HL-60 (cell line): ENCODE data around the gene MSH3.
"Not testable (repeated sequence)": the region's sequence is repeated elsewhere in the genome, so short reads cannot be mapped to it uniquely, and the experiment has no call there.

Source experiments
- DNase-seq, 2 experiments: peaks; one replicate each; pipeline ENCODE4 v3.0.0-alpha.2; 2010 to 2020; ENCODE audit warnings: low read depth in 1 of 2, low spot score in 1 of 2
- H3K27ac ChIP-seq: fragments of 250-450 bp; sonication (Bioruptor Pico); replicated peaks from 2 replicates; pipeline ENCODE4 v1.5.1; 2020; ENCODE audit warnings: mild to moderate bottlenecking, moderate library complexity
- H3K27me3 ChIP-seq: fragments of 250-450 bp; sonication (Bioruptor Pico); 2 replicates; pipeline ENCODE4 v1.5.1; 2021; ENCODE audit warnings: mild to moderate bottlenecking, moderate library complexity; ENCODE audit not compliant: insufficient read depth, poor library complexity, severe bottlenecking
- H3K4me3 ChIP-seq: replicated peaks from 2 replicates; pipeline ENCODE4 v1.5.1; 2011; ENCODE audit warnings: mild to moderate bottlenecking, control low read depth, low read length; ENCODE audit not compliant: insufficient read depth
- GABPA ChIP-seq: IDR thresholded peaks from 2 replicates; pipeline ENCODE4 v1.6.1; 2012; ENCODE audit warnings: low read depth
- POLR2AphosphoS5 ChIP-seq: IDR thresholded peaks from 2 replicates; pipeline ENCODE4 v1.6.1; 2012; ENCODE audit warnings: low read depth
- SPI1 ChIP-seq: IDR thresholded peaks from 2 replicates; pipeline ENCODE4 v1.6.1; 2012; ENCODE audit warnings: low read depth, mild to moderate bottlenecking, borderline replicate concordance
- TF ChIP-seq, protein P1 (sequence below): IDR thresholded peaks from one replicate; pipeline ENCODE4 v1.5.1; 2011; ENCODE audit warnings: low read length, control low read depth, inconsistent platforms; ENCODE audit not compliant: insufficient read depth
- TF ChIP-seq, protein P2 (sequence below): IDR thresholded peaks from 2 replicates; pipeline ENCODE4 v1.6.1; 2012; ENCODE audit warnings: low read depth; ENCODE audit not compliant: insufficient replicate concordance

Gene MSH3

GRCh38 chr5:80894083-80894482, 239.6 kb downstream of the MSH3 start:
- TF ChIP-seq SPI1 = no peak
- no peak for TF ChIP-seq POLR2AphosphoS5
- TF ChIP-seq, protein P1, sequence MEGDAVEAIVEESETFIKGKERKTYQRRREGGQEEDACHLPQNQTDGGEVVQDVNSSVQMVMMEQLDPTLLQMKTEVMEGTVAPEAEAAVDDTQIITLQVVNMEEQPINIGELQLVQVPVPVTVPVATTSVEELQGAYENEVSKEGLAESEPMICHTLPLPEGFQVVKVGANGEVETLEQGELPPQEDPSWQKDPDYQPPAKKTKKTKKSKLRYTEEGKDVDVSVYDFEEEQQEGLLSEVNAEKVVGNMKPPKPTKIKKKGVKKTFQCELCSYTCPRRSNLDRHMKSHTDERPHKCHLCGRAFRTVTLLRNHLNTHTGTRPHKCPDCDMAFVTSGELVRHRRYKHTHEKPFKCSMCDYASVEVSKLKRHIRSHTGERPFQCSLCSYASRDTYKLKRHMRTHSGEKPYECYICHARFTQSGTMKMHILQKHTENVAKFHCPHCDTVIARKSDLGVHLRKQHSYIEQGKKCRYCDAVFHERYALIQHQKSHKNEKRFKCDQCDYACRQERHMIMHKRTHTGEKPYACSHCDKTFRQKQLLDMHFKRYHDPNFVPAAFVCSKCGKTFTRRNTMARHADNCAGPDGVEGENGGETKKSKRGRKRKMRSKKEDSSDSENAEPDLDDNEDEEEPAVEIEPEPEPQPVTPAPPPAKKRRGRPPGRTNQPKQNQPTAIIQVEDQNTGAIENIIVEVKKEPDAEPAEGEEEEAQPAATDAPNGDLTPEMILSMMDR = no peak
- TF ChIP-seq, protein P2, sequence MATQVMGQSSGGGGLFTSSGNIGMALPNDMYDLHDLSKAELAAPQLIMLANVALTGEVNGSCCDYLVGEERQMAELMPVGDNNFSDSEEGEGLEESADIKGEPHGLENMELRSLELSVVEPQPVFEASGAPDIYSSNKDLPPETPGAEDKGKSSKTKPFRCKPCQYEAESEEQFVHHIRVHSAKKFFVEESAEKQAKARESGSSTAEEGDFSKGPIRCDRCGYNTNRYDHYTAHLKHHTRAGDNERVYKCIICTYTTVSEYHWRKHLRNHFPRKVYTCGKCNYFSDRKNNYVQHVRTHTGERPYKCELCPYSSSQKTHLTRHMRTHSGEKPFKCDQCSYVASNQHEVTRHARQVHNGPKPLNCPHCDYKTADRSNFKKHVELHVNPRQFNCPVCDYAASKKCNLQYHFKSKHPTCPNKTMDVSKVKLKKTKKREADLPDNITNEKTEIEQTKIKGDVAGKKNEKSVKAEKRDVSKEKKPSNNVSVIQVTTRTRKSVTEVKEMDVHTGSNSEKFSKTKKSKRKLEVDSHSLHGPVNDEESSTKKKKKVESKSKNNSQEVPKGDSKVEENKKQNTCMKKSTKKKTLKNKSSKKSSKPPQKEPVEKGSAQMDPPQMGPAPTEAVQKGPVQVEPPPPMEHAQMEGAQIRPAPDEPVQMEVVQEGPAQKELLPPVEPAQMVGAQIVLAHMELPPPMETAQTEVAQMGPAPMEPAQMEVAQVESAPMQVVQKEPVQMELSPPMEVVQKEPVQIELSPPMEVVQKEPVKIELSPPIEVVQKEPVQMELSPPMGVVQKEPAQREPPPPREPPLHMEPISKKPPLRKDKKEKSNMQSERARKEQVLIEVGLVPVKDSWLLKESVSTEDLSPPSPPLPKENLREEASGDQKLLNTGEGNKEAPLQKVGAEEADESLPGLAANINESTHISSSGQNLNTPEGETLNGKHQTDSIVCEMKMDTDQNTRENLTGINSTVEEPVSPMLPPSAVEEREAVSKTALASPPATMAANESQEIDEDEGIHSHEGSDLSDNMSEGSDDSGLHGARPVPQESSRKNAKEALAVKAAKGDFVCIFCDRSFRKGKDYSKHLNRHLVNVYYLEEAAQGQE = no peak
- TF ChIP-seq GABPA = no peak
- no peak for DNase-seq
- no peak overlapping the region for H3K27ac ChIP-seq
- H3K4me3 ChIP-seq = no peak overlapping the region
- no peaks in the 10 kb centered on the region for H3K27me3 ChIP-seq

DNA sequence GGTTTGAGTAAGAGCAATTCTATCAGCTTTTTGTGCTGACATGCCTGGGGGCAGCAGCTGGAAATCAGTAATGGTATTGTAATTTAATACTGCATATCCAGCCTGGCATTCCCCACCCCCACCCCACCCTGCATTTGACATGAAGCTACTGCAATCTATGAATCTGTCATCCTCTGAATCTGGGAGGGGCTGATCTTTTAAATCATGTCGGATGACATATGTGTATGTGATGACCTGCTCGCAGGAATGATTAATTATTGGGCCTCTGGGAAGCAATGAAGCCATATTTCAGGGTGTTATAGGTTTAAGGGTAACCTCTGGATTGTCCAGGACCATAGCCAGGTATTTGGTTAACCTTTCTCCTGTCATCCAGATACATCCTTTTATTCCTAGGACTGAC, 241.1 kb downstream of the MSH3 start:
- no peak overlapping the region for H3K4me3 ChIP-seq
- H3K27me3 ChIP-seq = no peaks in the 10 kb centered on the region
- TF ChIP-seq POLR2AphosphoS5 (no peak), SPI1 (no peak), GABPA (no peak)
- TF ChIP-seq, protein P2 = no peak
- TF ChIP-seq, protein P1 = no peak
- no peak overlapping the region for H3K27ac ChIP-seq
- DNase-seq = no peak

DNA sequence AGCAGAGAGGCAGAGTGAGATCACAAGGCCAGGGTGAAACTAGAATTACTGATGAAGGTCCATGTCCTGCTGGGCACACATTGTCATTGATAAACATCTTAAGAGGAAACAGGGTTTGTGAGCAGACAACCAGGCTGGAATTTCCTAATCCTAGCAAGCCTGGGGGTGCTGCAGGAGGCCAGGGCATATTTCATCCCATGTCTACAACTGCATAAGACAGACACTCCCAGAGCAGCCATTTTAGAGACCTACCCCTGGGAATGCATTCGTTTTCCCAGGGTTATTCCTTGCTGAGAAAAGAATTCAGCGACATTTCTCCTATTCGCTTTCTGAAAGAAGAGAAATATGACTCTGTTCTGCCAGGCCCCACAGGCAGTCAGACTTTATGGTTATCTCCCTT, 248.2 kb downstream of the MSH3 start:
- not testable (repeated sequence) for H3K4me3 ChIP-seq, H3K27me3 ChIP-seq, DNase-seq, H3K27ac ChIP-seq

GRCh38 chr5:80904533-80905187, 250.2 kb downstream of the MSH3 start:
- TF ChIP-seq, protein P1 = no peak
- Histone ChIP-seq H3K27ac (no peak overlapping the region), H3K4me3 (no peak overlapping the region), H3K27me3 (no peaks in the 10 kb centered on the region)
- peak in 1 of 2 experiments; percentile 14 for DNase-seq
